H1 (cell line): ENCODE measurements around the gene PIGV. TPM values are rescaled to one million over a fixed set of nuclear protein-coding genes. Genes with fewer than 3 reads are reported as not detected.

Experiments used
- CTCF ChIP-seq, 3 experiments: IDR thresholded peaks; 1 replicate in 2 of 3; 2 replicates in 1 of 3; pipeline versions ENCODE4 v1.5.1 to v1.6.1; 2011; ENCODE audit warnings: low read length in 3 of 3, mild to moderate bottlenecking in 3 of 3, inconsistent platforms in 2 of 3, low read depth in 1 of 3, moderate library complexity in 1 of 3; ENCODE audit not compliant: insufficient read depth in 1 of 3; ENCODE audit errors: control extremely low read depth in 1 of 3
- polyA plus RNA-seq, 7 experiments: library from polyadenylated mRNA; depleted of rRNA in 3 of 7; stranded (reverse) in 5 of 7; unstranded in 2 of 7; fragments of >200 nt in 5 of 7; fragments of 200-250 nt in 2 of 7; gene quantifications; 1 replicate in 5 of 7; 2 replicates in 1 of 7; 4 replicates in 1 of 7; pipeline versions ENCODE4 v1.2.1 to v1.2.3, GENCODE V29; 2011 to 2013; ENCODE audit warnings: missing spikeins in 2 of 7, mixed read lengths in 2 of 7
- total RNA-seq: library from RNA; stranded (reverse); fragmentation: NEBNext Ultra II Directional; extraction: Animal tissue kit (Norgen Biotek cat#: 25700); gene quantifications from 2 replicates; pipeline ENCODE4 v1.2.1, GENCODE V29; 2021

The PIGV gene
- total and polyA plus RNA-seq, 2 of the 8 experiments (the other 6 are each of a cell fraction or from before 2014, with no cell fraction given), result 8.5 to 20.9 TPM

GRCh38 chr1:26788836-26789611, 1.3 kb downstream of the PIGV start (continued):
- TF ChIP-seq CTCF (IDR thresholded peaks at IDR 0.05; ENCODE audit: control extremely low read depth in 1 of 3, insufficient read depth in 1 of 3, low read depth in 1 of 3, low read length in 3 of 3), result peak; percentile 87 to 94 (median 94)
